H1 (cell line): ENCODE data around the gene EPB41L4B. TPM values are rescaled to one million over a fixed set of nuclear protein-coding genes. Genes with fewer than 3 reads are reported as not detected.

ENCODE experiments used
- CTCF ChIA-PET: fragments of 300-600 bp; sonication (Branson Sonifier 250); formaldehyde crosslinking; loops from one replicate; lab custom pipeline; 2021; ENCODE audit not compliant: partially characterized antibody; lab: Charles Lee
- POLR2A ChIA-PET: fragments of 300-600 bp; sonication (Branson Sonifier 250); formaldehyde crosslinking; loops from one replicate; lab custom pipeline; 2021; ENCODE audit warnings: inconsistent platforms; ENCODE audit not compliant: partially characterized antibody; lab: Charles Lee
- DNase-seq, 2 experiments: peaks; one replicate each; pipeline versions ENCODE4 v3.0.0 to v3.0.0-alpha.2; 2010 to 2022; ENCODE audit warnings: low spot score in 2 of 2, low read depth in 1 of 2, mixed read lengths in 1 of 2
- FAIRE-seq: peaks from 2 replicates; lab custom pipeline; 2011; peaks lifted over from hg19 to GRCh38; lab: Jason Lieb, UNC
- H2AFZ ChIP-seq: 2 replicates; pipeline ENCODE4 v1.8.1; 2012; ENCODE audit warnings: low read length, inconsistent platforms
- H2AK5ac ChIP-seq: 2 replicates; pipeline ENCODE4 v1.6.1; 2013; ENCODE audit warnings: low read depth, low read length
- H2BK120ac ChIP-seq: replicated peaks from 2 replicates; pipeline ENCODE3; 2013; ENCODE audit warnings: low read depth, low read length, inconsistent platforms
- H2BK12ac ChIP-seq: 2 replicates; pipeline ENCODE4 v1.6.1; 2013; ENCODE audit warnings: low read depth, low read length
- H2BK15ac ChIP-seq: 2 replicates; pipeline ENCODE4 v1.6.1; 2013; ENCODE audit warnings: low read length
- H2BK20ac ChIP-seq: 2 replicates; pipeline ENCODE4 v1.6.1; 2013; ENCODE audit warnings: low read length
- H2BK5ac ChIP-seq: 2 replicates; pipeline ENCODE4 v1.6.1; 2013; ENCODE audit warnings: low read depth, low read length
- H3K14ac ChIP-seq: 2 replicates; pipeline ENCODE4 v1.6.1; 2013; ENCODE audit warnings: inconsistent platforms; ENCODE audit not compliant: insufficient read length
- H3K18ac ChIP-seq: 2 replicates; pipeline ENCODE4 v1.6.1; 2013; ENCODE audit warnings: low read length; ENCODE audit errors: extremely low read depth
- H3K23ac ChIP-seq: 2 replicates; pipeline ENCODE4 v1.6.1; 2013; ENCODE audit warnings: inconsistent platforms; ENCODE audit not compliant: insufficient read length
- H3K23me2 ChIP-seq: 2 replicates; pipeline ENCODE4 v1.6.1; 2013; ENCODE audit warnings: low read depth, low read length
- H3K27ac ChIP-seq: 2 replicates; pipeline ENCODE4 v1.6.1; 2011; ENCODE audit warnings: low read depth, low read length, inconsistent platforms
- H3K27me3 ChIP-seq, 4 experiments: replicated peaks in 1 of 4; 1 replicate in 1 of 4; 2 replicates in 3 of 4; pipeline versions ENCODE4 v1.6.1 to v1.8.1; 2011 to 2013; ENCODE audit warnings: low read length in 3 of 4, mild to moderate bottlenecking in 3 of 4, inconsistent platforms in 2 of 4, mixed read lengths in 2 of 4, moderate library complexity in 1 of 4; ENCODE audit not compliant: control insufficient read depth in 3 of 4, insufficient read depth in 3 of 4; ENCODE audit errors: extremely low read depth in 1 of 4
- H3K36me3 ChIP-seq, 4 experiments: 2 replicates each; pipeline versions ENCODE4 v1.6.1 to v1.8.1; 2011 to 2013; ENCODE audit warnings: mild to moderate bottlenecking in 4 of 4, low read length in 3 of 4, moderate library complexity in 2 of 4, control low read depth in 1 of 4, inconsistent platforms in 1 of 4; ENCODE audit not compliant: insufficient read depth in 4 of 4, control insufficient read depth in 2 of 4
- H3K4ac ChIP-seq: replicated peaks from 2 replicates; pipeline ENCODE3; 2013; ENCODE audit warnings: low read length, low read depth, mixed read lengths, inconsistent platforms; ENCODE audit not compliant: insufficient read length
- H3K4me1 ChIP-seq, 4 experiments: replicated peaks in 1 of 4; 1 replicate in 1 of 4; 2 replicates in 3 of 4; pipeline versions ENCODE4 v1.6.1 to v1.8.1; 2011 to 2013; ENCODE audit warnings: low read length in 3 of 4, inconsistent platforms in 2 of 4, mixed read lengths in 1 of 4; ENCODE audit not compliant: insufficient read depth in 4 of 4, control insufficient read depth in 3 of 4
- H3K4me2 ChIP-seq, 2 experiments: 2 replicates each; pipeline versions ENCODE4 v1.6.1 to v1.8.1; 2011 to 2013; ENCODE audit warnings: low read depth in 2 of 2, low read length in 2 of 2, control low read depth in 1 of 2, inconsistent platforms in 1 of 2, mild to moderate bottlenecking in 1 of 2; ENCODE audit not compliant: insufficient read depth in 1 of 2
- H3K4me3 ChIP-seq, 4 experiments: fragments of 200-600, 300-600 bp in 1 of 4; sonication (generic), shearing (Covaris generic), sonication (Bioruptor Twin) in 1 of 4; 2 replicates each; pipeline versions ENCODE4 v1.5.1 to v1.8.1; 2011 to 2016; ENCODE audit warnings: low read length in 4 of 4, low read depth in 3 of 4, control low read depth in 2 of 4, inconsistent platforms in 2 of 4, mild to moderate bottlenecking in 2 of 4, mixed read lengths in 1 of 4, moderate library complexity in 1 of 4; ENCODE audit not compliant: insufficient read depth in 2 of 4; ENCODE audit errors: extremely low read depth in 1 of 4
- H3K56ac ChIP-seq: replicated peaks from 2 replicates; pipeline ENCODE3; 2013; ENCODE audit warnings: low read depth, mild to moderate bottlenecking, mixed read lengths, low read length, inconsistent platforms; ENCODE audit not compliant: insufficient read length
- H3K79me1 ChIP-seq: 2 replicates; pipeline ENCODE4 v1.6.1; 2013; ENCODE audit warnings: low read depth, low read length, control low read depth
- H3K79me2 ChIP-seq, 2 experiments: 2 replicates each; pipeline versions ENCODE4 v1.6.1 to v1.8.1; 2012 to 2013; ENCODE audit warnings: low read length in 2 of 2, mild to moderate bottlenecking in 2 of 2, inconsistent platforms in 1 of 2; ENCODE audit not compliant: insufficient read depth in 2 of 2, control insufficient read depth in 1 of 2
- H3K9ac ChIP-seq, 4 experiments: replicated peaks in 1 of 4; 1 replicate in 1 of 4; 2 replicates in 3 of 4; pipeline versions ENCODE4 v1.6.1 to v1.8.1; 2011 to 2013; ENCODE audit warnings: low read depth in 3 of 4, low read length in 3 of 4, control low read depth in 2 of 4, mild to moderate bottlenecking in 2 of 4, moderate library complexity in 2 of 4, inconsistent platforms in 1 of 4; ENCODE audit errors: extremely low read depth in 1 of 4
- H3K9me3 ChIP-seq, 2 experiments: 2 replicates each; pipeline versions ENCODE4 v1.6.1 to v1.8.1; 2012 to 2013; ENCODE audit warnings: mild to moderate bottlenecking in 2 of 2, moderate library complexity in 2 of 2, control low read depth in 1 of 2, inconsistent platforms in 1 of 2, low read depth in 1 of 2, low read length in 1 of 2, mixed read lengths in 1 of 2; ENCODE audit not compliant: insufficient read depth in 2 of 2
- H4K20me1 ChIP-seq, 2 experiments: replicated peaks in 1 of 2; 2 replicates each; pipeline versions ENCODE3 to v1.8.1; 2011 to 2013; ENCODE audit warnings: inconsistent platforms in 2 of 2, low read length in 2 of 2, mild to moderate bottlenecking in 1 of 2; ENCODE audit not compliant: insufficient read depth in 2 of 2, control insufficient read depth in 1 of 2
- H4K5ac ChIP-seq: 2 replicates; pipeline ENCODE4 v1.6.1; 2013; ENCODE audit warnings: low read length, low read depth, mixed read lengths, inconsistent platforms; ENCODE audit not compliant: insufficient read length
- H4K8ac ChIP-seq: 2 replicates; pipeline ENCODE4 v1.8.0; 2013; ENCODE audit warnings: mild to moderate bottlenecking, moderate library complexity, low read length, inconsistent platforms; ENCODE audit not compliant: insufficient read depth; ENCODE audit errors: extremely low read depth
- H4K91ac ChIP-seq: replicated peaks from 2 replicates; pipeline ENCODE3; 2013; ENCODE audit warnings: low read length, mixed read lengths, inconsistent platforms; ENCODE audit not compliant: insufficient read length
- CBX8 ChIP-seq: fragments of 300-800, 300-1000 bp; sonication (generic); IDR thresholded peaks from 2 replicates; pipeline ENCODE4 v1.7.1; 2016; ENCODE audit warnings: low read depth, low read length, borderline replicate concordance
- HDAC2 ChIP-seq, 2 experiments: fragments of 300-600 bp in 1 of 2; sonication (generic) in 1 of 2; IDR thresholded peaks; 2 replicates each; pipeline ENCODE4 v1.6.1; 2011 to 2012; ENCODE audit warnings: low read depth in 2 of 2, low read length in 2 of 2, mild to moderate bottlenecking in 2 of 2, moderate library complexity in 2 of 2, borderline replicate concordance in 1 of 2, inconsistent platforms in 1 of 2
- JUND ChIP-seq: IDR thresholded peaks from 2 replicates; pipeline ENCODE4 v1.6.1; 2011; ENCODE audit warnings: mild to moderate bottlenecking, improper control_type of control experiment, low read length
- KDM5A ChIP-seq: fragments of 200-600 bp; IDR thresholded peaks from 2 replicates; pipeline ENCODE4 v1.7.1; 2012; ENCODE audit warnings: mild to moderate bottlenecking, low read length, inconsistent platforms, mixed read lengths
- NANOG ChIP-seq: IDR thresholded peaks from 2 replicates; pipeline ENCODE4 v1.6.1; 2011; ENCODE audit warnings: low read length, low read depth, mild to moderate bottlenecking, inconsistent platforms; ENCODE audit not compliant: insufficient read depth, poor library complexity, severe bottlenecking
- POLR2AphosphoS5 ChIP-seq: IDR thresholded peaks from 2 replicates; pipeline ENCODE4 v1.6.1; 2011; ENCODE audit warnings: low read depth, low read length
- RAD21 ChIP-seq, 2 experiments: IDR thresholded peaks in 1 of 2; conservative IDR thresholded peaks in 1 of 2; 2 replicates each; pipeline ENCODE4 v1.6.1; 2011; ENCODE audit warnings: low read depth in 2 of 2, low read length in 2 of 2, improper control_type of control experiment in 1 of 2, inconsistent platforms in 1 of 2, mild to moderate bottlenecking in 1 of 2, moderate library complexity in 1 of 2
- SP1 ChIP-seq: IDR thresholded peaks from 2 replicates; pipeline ENCODE4 v1.6.1; 2011; ENCODE audit warnings: low read depth, low read length
- WGBS, 2 experiments: shearing (Covaris generic) in 1 of 2; methylation state at CpG; one replicate each; pipeline versions ENCODE4 v1.1.6 to v1.1.7; 2013 to 2015; ENCODE audit warnings: low lambda C conversion rate in 2 of 2, mixed read lengths in 2 of 2, inconsistent platforms in 1 of 2, low coverage in 1 of 2, missing lambda C conversion rate in 1 of 2; ENCODE audit not compliant: insufficient replicate concordance in 2 of 2, insufficient coverage in 1 of 2, insufficient read length in 1 of 2; ENCODE audit errors: extremely low coverage in 1 of 2, missing lambda C conversion rate in 1 of 2; 5-methylcytosine and 5-hydroxymethylcytosine counted together
- polyA plus RNA-seq, 7 experiments: library from polyadenylated mRNA; depleted of rRNA in 3 of 7; stranded (reverse) in 5 of 7; unstranded in 2 of 7; fragments of >200 nt in 5 of 7; fragments of 200-250 nt in 2 of 7; gene quantifications; 1 replicate in 5 of 7; 2 replicates in 1 of 7; 4 replicates in 1 of 7; pipeline versions ENCODE4 v1.2.1 to v1.2.3, GENCODE V29; 2011 to 2013; ENCODE audit warnings: missing spikeins in 2 of 7, mixed read lengths in 2 of 7
- total RNA-seq: library from RNA; stranded (reverse); fragmentation: NEBNext Ultra II Directional; extraction: Animal tissue kit (Norgen Biotek cat#: 25700); gene quantifications from 2 replicates; pipeline ENCODE4 v1.2.1, GENCODE V29; 2021

The EPB41L4B gene
- total and polyA plus RNA-seq, 2 of the 8 experiments (the other 6 are each of a cell fraction or from before 2014, with no cell fraction given) = 11.9 to 25.0 TPM

- H3K79me1 ChIP-seq = no peaks in the 10 kb centered on the region
- no peak for TF ChIP-seq KDM5A
- TF ChIP-seq RAD21 (IDR thresholded peaks at IDR 0.05 in 1 of 2, conservative IDR thresholded peaks at IDR 0.05 in 1 of 2; ENCODE audit: low read depth in 2 of 2, low read length in 2 of 2) = no peak
- TF ChIP-seq HDAC2 (IDR thresholded peaks at IDR 0.05; ENCODE audit: borderline replicate concordance in 1 of 2, low read depth in 2 of 2, low read length in 2 of 2) = no peak
- TF ChIP-seq POLR2AphosphoS5 = no peak
- no peak for TF ChIP-seq JUND
- TF ChIP-seq SP1 = no peak
- no peak for TF ChIP-seq CBX8
- no peak for TF ChIP-seq NANOG
- H3K14ac ChIP-seq = no peak overlapping the region
- no peak overlapping the region for H3K4ac ChIP-seq
- no peak overlapping the region for H4K8ac ChIP-seq
- H3K23ac ChIP-seq = no peak overlapping the region
- no peak for FAIRE-seq
- no peaks in the 10 kb centered on the region for H3K9me3 ChIP-seq
- peaks cover 0 to 4% of the 10 kb centered on the region in 2 experiments for H4K20me1 ChIP-seq
- no peak overlapping the region for H2BK5ac ChIP-seq
- no peaks in the 10 kb centered on the region for H3K79me2 ChIP-seq
- no peak overlapping the region for H2BK120ac ChIP-seq
- H4K91ac ChIP-seq = no peak overlapping the region
- ChIA-PET CTCF (interaction anchor here (1.0 to 12.7 kb wide), 10 partner anchors 9 to 166 kb away, joined by 3 to 96 read pairs (median 5); no protein-coding TSS in a partner anchor), POLR2A (interaction anchor here (0.6 kb wide), 1 partner anchor 64 kb away, joined by 3 read pairs; no protein-coding TSS in a partner anchor)
- H3K4me2 ChIP-seq = no peak overlapping the region
- no peak overlapping the region for H3K56ac ChIP-seq
- no peak overlapping the region for H2BK12ac ChIP-seq
- no peak overlapping the region for H4K5ac ChIP-seq
- H2BK15ac ChIP-seq = no peak overlapping the region
- H3K27ac ChIP-seq = no peak overlapping the region
- no peaks in the 10 kb centered on the region for H3K23me2 ChIP-seq
- H3K36me3 ChIP-seq = peaks cover 2 to 17% (median 6%) of the 10 kb centered on the region in 4 experiments; a peak in 6 of 8 replicates
- H2BK20ac ChIP-seq = no peak overlapping the region
- H3K4me3 ChIP-seq = no peak overlapping the region
- H3K4me1 ChIP-seq = peaks cover 0 to 6% (median 4%) of the 10 kb centered on the region in 4 experiments; a peak in 6 of 7 replicates
- 89% methylated on average over 2 of the region's 2 CpGs; no CpG with 5 or more reads in 1 of the 2 experiments for WGBS, 2 experiments
- no peak overlapping the region for H3K9ac ChIP-seq
- no peak for DNase-seq
- no peak overlapping the region for H3K18ac ChIP-seq
- no peak overlapping the region for H2AFZ ChIP-seq
- no peaks in the 10 kb centered on the region for H3K27me3 ChIP-seq
- no peak overlapping the region for H2AK5ac ChIP-seq
Observed at GRCh38 chr9:109242741-109243140, 78.1 kb downstream of the EPB41L4B start.
